Stimulated activated CD4-positive, alpha-beta T cell treated with anti-CD3 and anti-CD28 coated beads, TNF-alpha, amount 100 ng/mL, for 4 hours (primary cell): Measurements from ENCODE around the gene TSPAN11.

Experiments used
- DNase-seq, 3 experiments: peaks; one replicate each; pipeline ENCODE4 v3.0.0-alpha.2; 2020; ENCODE audit warnings: low read depth in 3 of 3

TSPAN11 gene

GRCh38 chr12:30911207-30911606, 15.3 kb upstream of the TSPAN11 start:
- DNase-seq: no peak

- DNase-seq: no peak
These were observed 13.2 kb upstream of the TSPAN11 start for GRCh38 chr12:30913323-30913722.

DNA sequence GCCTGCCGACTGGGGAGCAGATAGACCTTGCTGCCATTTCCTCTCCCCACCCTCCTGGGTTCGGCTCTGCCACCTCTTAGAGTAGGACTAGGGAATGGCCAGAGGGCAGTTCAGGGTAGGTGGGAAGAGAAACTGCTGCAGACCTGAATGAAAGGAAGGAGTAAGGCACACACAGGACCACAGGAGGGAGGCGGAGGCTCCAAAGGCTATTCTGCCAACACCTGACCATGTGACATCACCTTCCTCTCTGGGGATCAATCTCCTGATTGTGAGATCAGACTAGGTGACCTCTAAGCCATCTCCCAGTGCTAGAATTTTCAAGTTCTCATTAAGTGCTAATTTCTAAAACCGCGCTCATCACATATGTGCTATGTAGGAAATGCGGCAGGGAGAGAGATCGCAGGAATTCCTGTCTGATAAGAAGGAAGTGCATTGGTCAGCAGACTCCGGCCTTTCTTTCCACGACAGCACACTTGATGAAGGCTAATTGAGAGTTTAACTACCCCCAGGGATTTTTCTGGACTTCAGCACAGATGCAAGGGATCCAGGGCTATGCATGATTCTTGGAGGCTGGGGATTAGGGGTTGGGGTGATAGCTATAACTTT, 11.5 kb upstream of the TSPAN11 start:
- DNase-seq: no peak

DNA sequence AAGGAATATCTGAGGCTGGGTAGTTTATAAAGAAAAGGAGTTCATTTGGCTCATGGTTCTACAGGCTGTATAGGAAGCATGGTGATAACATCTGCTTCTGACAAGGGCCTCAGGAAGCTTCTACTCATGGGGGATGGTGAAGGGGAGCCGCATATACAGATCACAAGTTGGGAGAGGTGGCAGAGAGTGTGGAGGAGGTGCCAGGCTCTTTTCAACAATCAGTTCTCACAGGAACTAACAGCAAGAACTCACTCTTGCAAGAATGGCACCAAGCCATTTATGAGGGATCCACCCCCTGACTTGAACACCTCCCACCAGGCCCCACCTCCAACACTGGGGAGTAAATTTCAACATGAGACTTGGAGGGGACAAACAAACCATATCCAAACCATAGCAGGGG, 3.5 kb upstream of the TSPAN11 start:
- no peak for DNase-seq

DNA sequence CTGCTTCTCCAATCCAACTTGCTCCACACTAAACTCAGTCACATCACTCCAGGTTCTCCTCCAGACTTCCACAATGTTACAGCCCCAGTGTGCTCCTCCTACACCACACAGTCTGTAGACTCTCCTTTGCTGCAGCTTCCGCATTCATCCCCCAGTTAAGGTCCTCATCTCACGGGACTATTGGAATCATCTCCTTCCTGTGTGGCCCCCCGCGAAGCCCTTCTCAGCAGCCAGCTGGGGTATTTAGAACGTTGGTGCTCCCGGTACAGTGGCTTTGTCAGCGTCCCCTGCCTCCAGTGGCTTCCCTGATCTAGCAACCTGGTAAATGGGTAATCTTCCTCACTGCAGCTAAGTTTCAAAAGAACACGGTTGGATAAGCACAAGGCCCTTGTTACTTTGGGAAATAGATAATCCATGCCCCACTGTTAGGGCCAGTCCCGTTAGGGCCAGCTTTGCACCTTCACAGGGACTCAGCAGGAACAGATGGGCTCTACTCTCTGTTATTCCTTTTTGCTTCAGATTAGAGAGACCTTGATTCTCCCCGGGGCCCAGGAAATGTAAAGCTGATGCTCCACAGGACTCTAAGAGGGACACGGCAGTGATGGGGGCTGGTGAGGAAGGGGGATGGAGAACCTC, 823 bp upstream of the TSPAN11 start:
- no peak for DNase-seq

DNA sequence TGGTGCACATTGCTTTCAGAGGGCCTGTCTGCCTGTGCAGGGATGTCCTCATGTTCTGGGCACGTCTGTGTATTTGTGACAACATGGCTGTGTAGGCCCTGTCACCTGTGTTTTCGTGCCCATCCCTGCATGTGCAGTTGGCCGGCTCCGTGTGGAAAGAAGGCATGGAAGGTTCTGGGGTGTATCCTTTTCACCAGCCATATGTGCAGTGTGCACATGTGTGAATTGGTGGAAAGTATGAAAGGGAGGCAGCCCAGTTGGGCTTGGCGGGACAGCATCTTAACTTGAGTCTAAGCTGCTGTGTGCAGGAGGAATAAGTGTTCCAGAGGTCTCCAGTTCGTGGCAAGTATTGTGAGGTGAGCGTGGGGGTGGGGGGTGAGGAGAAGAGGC, 669 bp downstream of the TSPAN11 start:
- no peak for DNase-seq

DNA sequence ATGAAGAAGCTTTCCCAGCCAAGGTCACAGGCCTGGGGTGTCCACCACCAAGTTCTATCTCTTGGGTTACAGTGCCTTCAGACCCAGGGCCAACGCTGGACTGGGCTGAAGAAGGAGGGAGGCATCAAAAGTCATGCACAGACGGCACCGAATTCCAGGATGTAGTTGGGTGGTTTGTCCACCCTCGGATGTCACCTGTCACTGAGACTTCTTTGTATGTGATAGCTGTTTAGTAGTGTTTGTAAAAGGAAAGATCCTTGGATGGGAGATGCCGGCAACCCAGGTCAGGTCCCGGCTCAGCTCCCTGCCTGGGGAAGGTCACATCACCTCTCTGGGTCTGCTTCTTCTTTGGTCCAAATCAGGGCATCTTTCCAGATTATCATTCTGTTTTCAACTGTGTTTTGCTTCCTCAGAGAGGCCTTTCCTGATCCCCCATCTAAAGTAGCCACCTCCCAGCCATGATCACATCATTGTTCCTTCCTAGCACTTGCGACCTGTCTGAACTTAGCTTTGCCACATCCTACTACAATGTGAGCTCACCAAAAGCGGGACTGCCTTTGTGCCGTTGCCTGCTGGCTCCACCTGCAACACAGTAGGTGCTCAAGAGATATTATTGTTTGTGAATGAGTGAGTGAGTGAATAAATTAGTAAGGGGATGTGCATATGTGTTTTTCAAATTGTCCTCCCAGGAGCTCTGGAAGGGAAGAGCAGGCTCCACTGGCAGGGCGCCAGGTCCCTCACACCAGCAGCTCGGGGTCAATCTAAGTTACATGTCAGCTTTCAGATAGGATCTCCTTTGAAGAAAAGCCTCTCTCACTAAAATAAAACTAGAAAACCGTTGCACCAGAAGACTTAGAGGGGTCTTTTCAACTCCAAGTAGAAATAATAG, 2.1 kb downstream of the TSPAN11 start:
- no peak for DNase-seq

- DNase-seq: no peak
These were observed 3.7 kb downstream of the TSPAN11 start for GRCh38 chr12:30930238-30930637.

- no peak for DNase-seq
These were observed 4.1 kb downstream of the TSPAN11 start for GRCh38 chr12:30930641-30931040.

- no peak for DNase-seq
These were observed 6.3 kb downstream of the TSPAN11 start for GRCh38 chr12:30932881-30933280.

GRCh38 chr12:30934811-30935210, 8.3 kb downstream of the TSPAN11 start:
- DNase-seq: no peak

- DNase-seq: no peak
These were observed 9.5 kb downstream of the TSPAN11 start for GRCh38 chr12:30936036-30936435.

DNA sequence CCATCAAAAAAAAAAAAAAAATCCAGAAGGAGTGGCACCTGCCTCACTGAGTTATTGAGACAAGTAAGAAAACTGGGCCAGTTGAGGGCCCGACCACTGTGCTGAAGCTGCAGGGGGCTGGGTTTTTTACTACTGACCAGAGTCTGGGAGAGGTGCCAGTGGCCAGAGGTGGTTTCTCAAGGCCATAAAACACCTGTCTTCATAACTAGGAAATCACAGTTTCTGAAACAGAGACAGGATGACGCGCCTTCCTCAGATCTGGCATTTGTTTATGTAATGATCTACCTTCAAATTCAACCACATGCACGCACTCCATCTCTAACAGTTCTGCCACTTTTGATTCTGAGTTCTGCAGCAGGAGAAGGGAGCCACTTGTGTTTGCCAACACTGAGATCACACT, 12.7 kb downstream of the TSPAN11 start:
- no peak for DNase-seq

GRCh38 chr12:30942486-30942885, 15.9 kb downstream of the TSPAN11 start:
- DNase-seq: no peak

DNA sequence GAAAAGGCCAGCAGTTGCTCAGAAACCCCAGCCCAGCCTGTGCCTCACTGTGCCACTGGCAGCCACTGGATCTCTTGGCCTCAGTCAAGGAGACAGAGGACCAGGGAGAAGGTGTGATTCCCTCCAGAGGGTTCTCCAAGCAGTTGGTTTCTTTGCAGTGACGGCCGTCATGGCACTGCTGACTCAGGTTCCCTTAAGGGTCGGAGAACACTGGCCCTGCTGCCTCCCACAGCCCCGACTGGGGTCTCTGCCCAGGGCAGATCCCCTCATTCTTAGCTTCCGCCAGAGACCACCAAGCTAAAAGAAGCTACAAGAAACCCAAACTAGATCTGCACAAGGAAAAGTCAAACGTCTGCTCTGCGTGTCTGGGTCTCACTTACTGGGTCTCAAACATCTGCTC, 16.4 kb downstream of the TSPAN11 start:
- no peak for DNase-seq

- no peak for DNase-seq
These were observed 19.1 kb downstream of the TSPAN11 start for GRCh38 chr12:30945443-30946164.

DNA sequence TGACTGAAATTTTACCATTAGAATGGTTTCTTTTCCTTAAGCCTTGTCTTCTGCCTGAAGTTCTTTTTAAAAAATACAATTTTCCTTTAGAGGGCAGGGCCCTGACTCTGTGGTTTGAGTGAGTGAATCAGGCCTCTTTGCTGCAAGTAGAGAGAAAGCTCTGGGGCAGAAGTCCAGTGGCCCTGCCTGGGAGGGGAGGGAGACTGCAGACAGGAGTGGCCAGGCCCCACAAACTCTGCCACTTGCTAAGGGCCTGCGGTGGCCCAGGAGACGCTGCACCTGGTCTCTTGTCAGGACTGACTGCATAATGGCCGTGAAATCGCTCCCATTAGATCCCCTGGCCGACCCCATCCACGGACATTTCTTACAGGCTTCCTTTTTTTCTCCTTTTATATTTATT, 25.5 kb downstream of the TSPAN11 start:
- DNase-seq: no peak

GRCh38 chr12:30953257-30953656, 26.7 kb downstream of the TSPAN11 start:
- no peak for DNase-seq

DNA sequence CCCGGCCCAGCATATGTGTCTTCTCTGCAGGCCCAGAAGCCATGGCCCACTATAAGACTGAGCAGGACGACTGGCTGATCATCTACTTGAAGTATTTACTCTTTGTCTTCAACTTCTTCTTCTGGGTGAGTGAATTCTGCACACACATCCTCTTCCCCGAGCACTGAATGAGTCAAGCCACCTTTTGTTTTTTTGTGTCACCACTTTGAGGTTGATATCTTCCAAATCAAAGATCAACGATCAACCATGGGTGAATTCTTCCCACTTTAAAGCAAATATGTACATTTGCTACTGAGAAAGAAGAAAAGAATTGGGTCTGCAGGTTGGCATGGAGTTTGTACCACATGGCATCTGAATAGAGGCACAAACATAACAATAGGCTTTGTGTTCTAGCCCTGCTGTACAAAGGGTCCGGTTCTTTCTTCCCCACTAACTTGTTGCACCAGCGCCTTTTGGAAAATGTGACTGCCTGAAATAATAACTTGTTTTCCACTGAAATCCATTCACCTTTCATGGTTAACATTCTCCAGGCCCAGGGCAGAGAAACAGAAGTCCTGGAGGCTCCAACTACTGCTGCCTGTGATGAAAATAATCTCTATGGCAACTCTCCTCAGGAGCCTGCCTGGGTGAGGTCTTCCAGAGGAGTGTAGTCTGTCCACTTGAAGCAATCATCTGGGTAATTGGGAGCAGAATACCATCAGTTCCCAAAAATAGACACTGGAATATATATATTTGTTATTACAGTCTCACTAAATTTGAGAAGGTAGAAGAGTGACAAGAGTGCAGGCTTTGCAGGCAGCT, 27.6 kb downstream of the TSPAN11 start:
- DNase-seq: no peak

DNA sequence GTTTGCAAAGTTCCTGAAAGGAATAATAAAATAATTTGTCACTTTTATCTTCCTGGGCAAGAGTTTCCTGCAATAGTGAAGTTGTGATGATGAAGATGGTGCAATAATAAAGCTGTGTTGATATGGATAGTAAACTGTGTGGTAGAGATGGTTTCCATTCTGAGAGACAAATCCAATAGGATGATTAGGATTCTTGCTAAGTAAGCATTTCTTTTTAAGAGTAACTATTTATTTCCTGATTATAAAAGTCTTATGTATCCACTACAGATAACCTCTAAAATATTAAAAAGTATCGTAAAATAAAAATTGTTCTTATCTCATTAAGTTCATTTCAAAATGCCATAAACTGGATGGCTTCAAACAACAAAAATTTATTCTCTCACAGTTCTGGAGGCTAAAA, 28.7 kb downstream of the TSPAN11 start:
- no peak for DNase-seq

- DNase-seq: no peak
These were observed 32.7 kb downstream of the TSPAN11 start for GRCh38 chr12:30959110-30959710.
